Measurements from ENCODE around the gene GALNT9.

GALNT9 gene

DNA sequence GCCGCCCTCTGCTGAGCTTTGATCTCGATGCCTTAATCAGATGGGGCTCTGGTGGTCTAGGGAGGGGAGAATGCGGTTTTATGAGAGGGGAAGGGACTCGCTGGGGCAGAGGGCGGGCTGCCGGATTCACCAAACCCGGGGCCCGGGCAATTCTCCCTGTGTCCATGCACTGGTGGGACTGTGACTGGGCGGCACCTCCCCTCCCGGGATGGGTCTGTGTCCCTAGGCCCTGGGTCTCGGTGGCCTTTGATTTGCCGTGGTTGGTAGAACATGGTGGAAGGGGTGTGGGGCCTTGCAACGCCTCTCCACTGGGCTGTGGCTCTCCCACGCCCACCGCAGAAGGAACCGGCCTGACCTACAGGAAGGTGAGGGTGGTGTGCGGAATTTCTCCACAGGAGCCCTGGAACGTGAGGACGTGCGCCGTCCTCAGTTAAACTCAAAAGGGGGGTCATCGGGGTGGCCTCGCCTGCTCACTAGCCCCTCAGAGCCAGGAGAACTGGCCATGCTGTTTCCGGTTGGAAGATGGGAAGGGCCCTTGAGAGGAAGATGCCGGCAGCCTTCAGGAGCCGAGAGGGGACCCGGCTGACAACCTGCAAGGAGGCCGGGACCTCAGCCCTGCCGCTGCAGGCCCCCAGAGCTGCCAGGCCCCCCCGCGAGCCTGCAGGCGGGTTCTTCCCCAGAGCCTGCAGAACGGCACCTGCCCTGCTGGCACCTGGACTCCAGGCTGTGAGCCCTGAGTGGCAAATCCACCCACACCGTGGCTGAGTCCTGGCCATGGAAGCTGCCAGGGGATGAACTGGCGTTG, 141.5 kb downstream of the GALNT9 start:
- in situ Hi-C loops (cut with MboI; ENCODE audit: low sequenced_read_pairs), result no loop called here

DNA sequence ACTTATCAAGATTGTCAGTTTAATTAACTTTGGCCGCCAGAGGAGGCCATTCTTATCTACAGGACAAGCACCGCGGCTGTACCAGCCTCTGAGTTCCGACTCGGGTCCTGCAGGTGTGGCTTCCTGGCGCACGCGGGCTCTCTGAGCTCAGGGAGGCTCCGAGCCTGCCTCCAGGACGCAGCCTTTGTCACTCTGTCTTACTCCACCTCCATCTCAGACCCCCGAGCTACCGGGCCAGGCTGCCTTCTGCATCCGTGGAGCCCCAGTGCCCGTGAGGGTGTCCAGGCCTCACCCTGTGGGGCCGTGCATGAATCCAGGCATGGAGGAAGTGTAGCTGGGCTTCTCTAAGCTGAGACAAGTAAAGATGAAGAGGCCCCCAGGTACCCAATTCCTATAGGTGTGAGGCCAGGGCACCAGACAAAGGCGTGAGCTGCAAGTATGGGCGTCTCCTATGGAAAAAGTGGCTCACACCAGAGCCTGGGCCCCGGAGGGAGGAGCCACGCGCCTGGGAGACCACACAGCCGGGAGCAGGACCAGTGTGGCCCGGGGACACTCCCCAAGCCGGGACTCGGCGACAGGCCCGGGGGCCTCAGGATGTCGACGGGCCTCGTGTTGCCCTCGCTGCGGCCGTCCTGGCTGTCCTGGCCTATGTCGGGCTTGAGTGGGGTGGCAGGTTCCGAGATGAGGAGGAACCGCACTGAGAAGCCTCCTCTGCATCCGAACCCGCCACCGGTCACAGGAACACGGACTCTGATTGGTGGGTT, 142.3 kb downstream of the GALNT9 start:
- in situ Hi-C loops (cut with MboI; ENCODE audit: low sequenced_read_pairs), result no loop called here

DNA sequence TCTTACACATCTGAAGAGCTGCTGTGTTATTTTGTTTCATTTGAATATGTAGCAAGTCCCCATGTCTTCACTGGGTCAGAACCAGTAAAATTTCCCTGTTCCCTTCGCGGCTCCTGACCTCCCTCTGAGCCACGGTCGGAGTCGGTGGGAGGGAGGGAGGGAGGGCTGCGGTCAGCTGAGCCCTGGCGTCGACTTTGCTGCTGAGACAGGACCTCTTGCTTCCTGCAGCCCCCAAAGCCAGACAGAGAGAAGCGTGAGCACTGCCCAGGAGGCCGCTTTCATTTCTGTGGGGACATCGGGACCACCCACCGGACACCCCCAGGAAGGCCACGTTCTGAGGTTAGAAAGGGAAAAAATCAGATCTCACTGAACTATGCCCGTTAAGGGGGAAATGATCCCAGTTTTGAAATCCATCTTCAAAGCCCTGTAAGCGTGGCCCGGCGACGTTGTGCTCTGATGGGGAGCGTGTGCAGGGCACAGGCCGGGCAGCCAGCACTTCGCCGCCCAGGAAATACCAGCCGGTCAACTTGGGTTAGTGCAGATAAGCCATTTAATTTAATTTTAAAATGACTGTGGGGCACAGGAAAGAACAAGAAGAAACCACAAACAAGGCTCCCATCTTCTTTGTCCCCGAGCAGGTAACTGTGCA, 143.1 kb downstream of the GALNT9 start:
- in situ Hi-C loops (cut with MboI; ENCODE audit: low sequenced_read_pairs), result no loop called here

DNA sequence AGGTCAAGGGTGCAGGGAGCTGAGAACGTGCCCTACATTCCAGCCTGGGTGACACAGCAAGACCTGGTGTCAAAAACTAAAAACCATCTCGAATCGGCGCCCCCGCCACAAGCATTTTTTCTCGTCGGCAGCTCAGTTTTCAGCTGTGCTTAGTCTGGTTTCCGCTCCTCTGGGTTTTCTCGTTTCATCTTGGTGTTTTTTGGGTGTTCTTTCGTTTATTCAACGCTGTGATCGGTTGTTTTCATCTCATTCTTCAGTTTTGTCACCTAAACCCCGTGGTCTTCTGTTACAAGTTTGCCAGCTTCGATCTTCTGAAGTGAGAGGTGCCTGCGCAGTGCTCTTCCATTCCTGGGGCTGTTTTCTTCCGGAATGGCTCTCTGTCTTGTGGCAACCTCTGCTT, 143.7 kb downstream of the GALNT9 start:
- in situ Hi-C loops (cut with MboI; ENCODE audit: low sequenced_read_pairs), result no loop called here

DNA sequence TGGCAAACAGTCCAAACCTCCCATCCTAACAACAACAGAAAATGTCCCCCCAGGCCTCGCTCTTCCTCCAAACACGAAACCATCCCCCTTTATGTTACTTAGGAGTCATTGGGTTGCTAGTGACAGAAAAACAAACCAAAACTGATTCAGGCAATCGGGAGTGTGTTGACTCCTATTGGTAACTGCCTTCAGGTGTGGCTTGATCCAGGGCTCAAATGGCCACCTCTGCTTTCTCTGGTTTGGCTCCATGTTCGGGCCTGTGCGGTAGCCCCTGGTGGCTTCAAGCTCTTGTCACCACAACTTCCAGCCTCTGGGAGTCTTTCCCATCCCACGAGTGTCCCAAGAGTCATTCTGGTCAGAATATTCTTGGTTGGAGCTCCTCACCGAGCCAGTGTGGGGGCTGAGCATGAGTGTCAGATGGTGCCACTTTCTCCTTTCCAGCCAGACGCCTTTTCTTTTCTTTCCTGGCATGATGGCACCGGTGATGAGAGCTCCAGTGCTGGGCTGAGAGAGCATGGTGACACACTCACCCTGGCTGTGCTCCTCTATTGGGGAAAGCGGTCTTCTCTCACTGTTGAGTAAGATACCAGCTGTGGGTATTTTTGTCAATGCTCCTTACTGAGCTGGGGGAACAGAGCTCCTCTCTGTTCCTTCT, 146.6 kb downstream of the GALNT9 start:
- in situ Hi-C loops (cut with MboI; ENCODE audit: low sequenced_read_pairs), result no loop called here

DNA sequence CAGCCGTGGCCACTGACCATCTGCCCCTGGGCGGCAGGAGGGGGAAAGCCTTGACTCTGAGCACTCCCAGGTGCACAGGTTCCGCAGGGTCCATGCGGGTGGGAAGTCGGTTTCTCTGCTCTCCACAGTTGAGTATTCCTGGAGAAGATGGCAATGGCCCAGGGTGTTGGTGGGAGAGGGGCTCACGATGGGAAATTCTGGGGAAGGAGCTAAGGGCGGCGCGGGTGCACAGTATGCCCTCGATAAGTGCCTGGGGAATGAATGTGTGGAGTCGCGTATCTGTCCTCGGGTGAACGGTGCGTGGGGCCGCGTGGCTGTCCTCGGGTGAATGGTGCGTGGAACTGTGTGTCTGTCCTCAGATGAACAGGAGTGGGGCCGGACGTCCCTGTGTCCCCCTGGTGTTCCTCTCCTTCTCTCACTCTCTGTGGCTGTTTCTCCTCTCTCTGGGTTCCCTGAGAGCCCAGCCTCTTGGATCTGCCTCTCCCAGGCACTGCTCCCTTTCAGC, 147.1 kb downstream of the GALNT9 start:
- in situ Hi-C loops (cut with MboI; ENCODE audit: low sequenced_read_pairs), result no loop called here

DNA sequence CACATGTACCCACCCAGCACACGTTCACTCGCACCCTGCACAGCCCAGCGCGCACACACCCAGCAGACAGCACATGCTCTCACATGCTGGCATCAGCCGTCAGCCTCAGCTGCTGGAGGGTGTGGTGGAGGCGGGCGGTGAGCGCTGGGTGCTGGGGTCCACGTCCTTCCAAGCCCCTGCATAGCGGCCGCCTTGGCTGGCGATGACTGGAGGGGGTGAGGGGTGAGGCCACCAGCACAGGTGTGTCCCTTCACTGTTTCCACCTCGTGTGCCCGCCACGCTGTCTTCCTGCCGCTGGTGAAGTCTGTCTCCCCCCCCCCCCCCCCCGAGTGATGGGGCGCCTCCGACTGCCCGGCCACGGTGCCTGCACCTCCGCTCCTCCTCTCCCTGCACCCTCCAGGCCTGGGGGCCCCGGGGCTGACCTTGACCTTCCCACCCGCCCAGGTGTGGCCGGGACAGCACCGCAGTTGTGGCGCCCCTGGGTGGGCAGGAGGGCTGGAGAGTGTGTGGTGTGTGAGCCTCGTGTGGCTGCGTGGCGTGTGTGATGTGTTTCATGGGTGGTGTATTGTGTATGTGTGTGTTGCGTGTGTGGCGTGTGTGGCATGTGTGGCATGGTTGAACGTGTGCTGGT, 147.7 kb downstream of the GALNT9 start:
- in situ Hi-C loops (cut with MboI; ENCODE audit: low sequenced_read_pairs), result no loop called here

DNA sequence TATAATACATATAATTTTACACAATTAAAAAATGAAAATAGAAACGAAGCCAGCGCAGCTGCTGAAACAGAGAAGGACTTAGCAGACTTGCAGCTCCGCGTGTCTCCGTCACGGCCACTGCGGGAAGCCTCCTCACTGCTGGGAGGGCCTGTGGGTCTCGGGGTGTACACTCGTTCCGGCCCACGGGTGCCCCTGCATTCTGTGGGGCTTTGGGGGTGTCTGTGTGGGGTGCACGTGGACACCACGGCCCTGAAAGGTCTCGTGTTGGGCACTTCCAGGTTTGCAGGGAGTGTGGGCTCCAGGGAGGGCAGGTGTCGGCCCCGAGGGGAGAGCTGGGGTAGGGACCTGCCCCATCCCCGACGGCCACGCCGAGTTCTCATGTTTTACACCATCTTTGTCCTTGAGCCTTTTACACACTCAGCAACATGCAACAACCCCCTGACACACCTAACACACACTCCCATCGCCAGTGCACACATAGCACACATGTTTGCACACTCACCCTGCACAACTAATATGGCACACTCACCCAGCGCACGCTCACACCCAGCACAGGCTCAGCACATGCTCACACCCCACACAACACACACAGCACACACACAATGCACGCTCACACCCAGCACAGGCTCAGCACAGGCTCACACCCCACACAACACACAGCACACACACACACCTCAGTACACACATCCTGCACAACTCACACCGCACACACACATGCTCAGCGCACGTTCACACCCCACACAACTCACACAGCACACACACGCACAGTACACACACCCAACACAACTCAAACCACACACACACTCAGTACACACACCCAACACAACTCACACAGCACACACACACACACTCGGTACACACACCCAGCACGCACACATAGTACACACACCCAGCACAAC, 148.5 kb downstream of the GALNT9 start:
- in situ Hi-C loops (cut with MboI; ENCODE audit: low sequenced_read_pairs), result no loop called here

DNA sequence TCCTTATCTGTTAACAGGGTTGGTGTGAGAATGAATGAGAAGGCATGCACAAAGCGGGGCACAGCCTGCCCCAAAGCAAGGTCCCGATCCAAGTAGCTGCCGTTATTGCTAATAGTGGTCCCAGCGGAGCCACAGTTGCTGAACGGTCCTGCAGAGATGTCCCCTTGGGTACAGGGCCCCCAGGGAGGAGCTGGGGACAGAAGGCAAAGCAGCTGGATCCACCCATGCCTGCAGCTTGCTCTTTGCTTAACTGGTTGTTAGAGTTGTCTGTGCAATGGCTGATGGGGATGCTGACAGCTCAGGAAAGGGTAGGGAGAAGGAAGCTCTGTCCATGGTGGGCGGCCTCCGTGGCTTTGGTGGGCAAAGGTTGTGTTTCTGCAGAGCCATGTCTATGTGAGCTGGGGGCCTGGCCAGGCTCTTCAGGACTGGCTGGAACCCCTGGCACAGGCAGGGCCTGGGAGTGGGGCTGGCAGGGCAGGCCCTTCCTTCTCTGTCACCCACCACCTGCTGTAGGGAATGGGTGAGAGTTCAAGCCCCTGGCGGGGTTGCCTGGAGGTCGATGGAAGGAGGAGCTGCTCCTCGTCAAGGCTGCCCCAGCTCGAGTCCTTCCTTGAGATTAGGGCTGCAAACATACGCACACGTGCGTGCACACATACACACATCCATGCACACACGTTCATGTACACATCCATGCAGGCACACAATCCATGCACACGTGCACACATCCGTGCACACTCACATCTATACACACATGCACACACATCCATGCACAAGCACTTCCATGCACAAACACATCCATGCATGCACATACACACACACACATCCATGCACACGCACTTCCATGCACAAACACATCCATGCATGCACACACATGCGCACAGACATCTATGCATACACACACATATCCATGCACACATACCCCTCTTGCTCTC, 149.7 kb downstream of the GALNT9 start:
- in situ Hi-C loops (cut with MboI; ENCODE audit: low sequenced_read_pairs), result no loop called here

DNA sequence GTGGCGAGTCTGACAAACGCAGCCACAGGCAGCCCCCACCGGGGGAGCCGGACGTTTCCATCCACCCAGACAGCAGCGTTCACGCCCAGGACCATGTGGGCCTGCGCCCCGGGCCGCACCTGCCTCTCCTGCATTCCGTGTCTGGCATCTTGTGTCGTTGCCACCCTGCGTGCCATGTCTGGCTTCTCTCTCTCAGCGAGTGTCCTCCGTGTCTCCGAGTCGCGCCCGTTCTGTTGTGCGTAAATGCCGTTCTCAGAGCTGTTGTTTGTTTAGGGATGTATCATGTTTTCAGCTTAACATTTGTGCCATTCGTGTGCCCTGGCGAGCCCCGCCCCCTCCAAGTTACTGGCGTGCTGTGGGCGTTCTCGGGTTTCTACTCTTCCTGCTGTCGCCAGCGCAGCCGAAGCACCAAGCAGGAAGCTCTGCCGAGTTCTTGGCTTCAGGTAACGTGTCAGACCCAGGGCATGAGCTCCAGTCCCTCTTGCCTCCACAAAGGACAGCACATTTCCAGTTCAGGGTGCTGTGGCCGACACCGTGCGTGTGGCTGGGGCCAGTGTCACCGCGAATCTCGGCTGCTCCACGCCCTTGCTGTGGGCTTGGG, 150.5 kb downstream of the GALNT9 start:
- in situ Hi-C loops (cut with MboI; ENCODE audit: low sequenced_read_pairs), result no loop called here

DNA sequence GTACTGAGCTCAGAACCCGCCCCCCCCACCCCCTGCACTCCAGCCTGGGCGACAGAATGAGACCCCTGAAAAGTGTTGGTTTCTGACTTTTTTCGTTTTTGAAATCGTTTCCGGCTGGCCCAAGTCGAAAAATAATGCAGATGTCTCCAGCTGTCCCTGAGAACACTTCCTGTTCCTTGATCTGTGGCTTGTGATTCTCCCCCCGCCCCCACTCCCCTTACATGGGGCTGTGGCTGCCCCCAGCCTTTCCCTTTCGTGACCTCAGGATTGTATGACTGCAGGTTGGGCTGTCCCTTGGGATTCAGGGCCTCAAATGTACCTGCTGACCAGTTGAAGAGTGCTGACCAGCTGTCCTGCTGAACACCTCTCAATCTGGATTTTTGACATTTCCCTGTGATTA, 151.1 kb downstream of the GALNT9 start:
- in situ Hi-C loops (cut with MboI; ENCODE audit: low sequenced_read_pairs), result no loop called here

DNA sequence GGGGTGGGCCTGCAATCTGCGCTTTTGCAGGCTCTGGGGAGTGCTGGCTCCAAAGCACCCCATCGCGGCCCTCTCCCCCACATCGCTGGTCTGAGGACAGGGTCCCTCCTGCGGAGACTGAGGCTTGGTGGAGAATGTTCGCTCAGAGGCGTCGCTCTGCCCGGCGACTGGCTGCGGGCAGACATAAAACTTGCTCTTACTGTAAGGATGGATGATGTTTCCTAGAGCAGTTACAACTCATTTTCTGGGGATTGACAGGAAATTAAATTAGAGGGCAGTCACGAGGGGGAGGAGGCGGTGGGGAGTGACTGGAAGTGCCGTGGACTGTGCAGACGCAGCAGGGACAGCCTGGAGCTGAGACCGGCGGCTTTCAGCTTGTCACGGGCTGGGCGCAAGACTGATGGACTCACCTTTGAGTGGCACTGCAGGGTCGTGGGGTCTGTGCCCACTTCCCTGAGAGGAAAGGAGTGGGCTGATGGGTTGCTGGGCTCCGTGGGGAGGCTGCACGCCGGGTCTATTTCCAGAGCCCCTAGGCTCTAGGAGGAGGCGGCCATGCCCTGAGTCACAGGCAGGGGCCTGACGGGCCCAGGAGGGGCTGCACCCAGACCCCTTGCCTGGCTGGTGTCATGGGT, 152.4 kb downstream of the GALNT9 start:
- in situ Hi-C loops (cut with MboI; ENCODE audit: low sequenced_read_pairs), result no loop called here

DNA sequence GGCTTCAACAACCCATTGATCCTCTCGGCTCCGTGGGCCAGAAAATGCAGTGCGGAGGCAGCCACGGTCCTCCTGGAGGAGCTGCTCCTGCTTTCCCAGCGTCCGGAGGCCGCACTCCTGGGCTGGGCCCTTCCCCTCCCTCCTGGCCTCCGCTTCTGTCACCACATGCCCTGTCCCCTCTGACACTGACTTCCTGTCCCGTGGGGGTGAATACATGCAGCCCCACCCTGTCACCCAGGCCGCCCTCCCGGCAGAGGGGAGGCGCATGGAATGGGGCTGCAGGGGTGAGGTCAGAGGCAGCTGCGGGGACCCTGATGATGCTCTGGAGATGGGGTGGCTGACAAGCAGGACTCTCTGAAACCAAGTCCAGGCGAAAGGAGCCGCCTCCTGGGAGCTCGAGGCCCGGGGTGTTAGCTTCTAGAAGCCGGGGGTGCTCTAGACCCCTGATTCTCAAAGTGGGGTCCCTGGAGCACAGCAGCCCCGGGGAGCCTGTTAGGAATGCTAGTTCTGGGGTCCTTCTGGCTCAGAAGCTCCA, 152.9 kb downstream of the GALNT9 start:
- in situ Hi-C loops (cut with MboI; ENCODE audit: low sequenced_read_pairs), result no loop called here

DNA sequence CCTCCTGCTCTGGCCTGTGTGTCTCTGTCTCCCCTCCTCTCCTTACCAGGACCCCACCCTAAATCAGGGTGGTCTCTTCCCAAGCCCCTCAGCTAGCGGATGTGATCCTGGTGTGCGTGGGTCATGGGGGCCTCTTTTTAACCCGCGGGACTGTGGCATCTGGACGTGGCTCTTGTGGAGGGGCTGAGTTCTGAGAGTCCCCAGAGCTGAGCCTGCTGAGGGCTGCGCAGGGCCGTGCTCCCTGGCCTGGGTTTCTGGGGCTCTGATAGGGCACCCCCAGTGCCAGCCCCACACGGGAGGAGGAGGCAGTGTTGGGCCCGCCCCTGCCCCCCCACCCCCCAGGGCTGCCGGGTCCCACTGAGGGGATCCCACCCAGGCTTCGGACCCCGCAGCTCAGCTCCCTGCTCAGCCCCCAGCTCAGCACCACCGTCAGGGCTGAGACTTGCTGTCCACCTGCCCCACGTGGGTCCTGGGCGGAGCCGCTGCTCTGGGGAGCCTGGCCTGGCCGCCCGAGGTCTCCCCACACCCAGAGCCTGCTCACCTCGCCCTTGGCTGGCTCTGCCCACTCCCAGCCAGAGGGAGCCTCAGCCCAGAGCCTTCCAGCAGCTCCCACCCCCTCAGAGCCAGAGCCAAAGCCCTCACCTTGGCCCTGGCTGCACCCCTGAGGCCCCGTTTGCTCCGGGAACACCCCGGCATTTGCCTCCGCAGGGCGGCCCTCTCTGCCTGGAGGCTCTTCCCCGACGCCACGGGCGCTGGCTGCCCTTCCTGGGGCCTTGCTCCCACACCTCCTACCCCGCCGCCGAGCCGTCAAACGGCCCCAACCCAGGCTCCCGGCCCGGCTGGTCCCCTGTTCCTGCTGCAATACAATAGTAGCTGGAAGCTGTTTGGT, 153.6 kb downstream of the GALNT9 start:
- in situ Hi-C loops (cut with MboI; ENCODE audit: low sequenced_read_pairs), result no loop called here

DNA sequence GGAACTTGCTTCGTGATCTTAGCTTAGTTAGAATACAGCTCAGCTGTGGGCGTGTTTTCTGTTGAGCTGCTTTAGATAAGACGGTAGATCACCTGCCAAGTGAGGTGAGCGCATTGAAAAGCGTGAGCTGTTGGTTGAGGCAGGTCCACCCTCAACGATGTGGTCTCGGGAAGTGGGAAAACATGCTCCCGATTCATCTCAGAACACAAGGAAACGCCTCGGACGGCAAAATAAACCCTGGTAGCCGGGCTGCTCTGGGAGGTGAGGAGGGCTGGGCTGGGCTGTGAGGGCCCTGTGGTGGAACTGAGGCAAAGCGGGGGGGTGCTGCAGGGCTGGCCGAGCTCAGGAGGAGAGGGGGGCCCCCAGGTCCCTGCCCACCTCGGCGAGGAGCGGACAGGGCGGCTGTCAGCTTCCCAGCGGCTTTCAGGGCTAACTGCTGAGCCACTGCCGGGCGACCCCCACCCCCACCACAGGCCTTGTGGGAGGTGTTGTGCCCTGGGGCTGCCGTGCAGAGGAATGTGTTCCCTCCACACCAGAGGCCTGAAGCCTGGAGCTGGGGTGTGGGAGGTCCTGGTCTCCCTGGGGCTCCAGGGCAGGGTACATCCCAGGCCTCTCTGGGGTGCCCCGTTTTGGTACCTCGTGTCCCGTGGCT, 154.4 kb downstream of the GALNT9 start:
- in situ Hi-C loops (cut with MboI; ENCODE audit: low sequenced_read_pairs), result no loop called here

All from HL-60/S4 treated with phorbol 12-myristate 13-acetate at 8.2 ng/mL for 4 days and 3 days (cell line).